Measurements from ENCODE around the gene GNAT1. TPM values are rescaled to one million over a fixed set of nuclear protein-coding genes. Genes with fewer than 3 reads are reported as not detected.

Gene GNAT1
- polyA plus RNA-seq, 1 donor from 2014 or later, result not detected

DNA sequence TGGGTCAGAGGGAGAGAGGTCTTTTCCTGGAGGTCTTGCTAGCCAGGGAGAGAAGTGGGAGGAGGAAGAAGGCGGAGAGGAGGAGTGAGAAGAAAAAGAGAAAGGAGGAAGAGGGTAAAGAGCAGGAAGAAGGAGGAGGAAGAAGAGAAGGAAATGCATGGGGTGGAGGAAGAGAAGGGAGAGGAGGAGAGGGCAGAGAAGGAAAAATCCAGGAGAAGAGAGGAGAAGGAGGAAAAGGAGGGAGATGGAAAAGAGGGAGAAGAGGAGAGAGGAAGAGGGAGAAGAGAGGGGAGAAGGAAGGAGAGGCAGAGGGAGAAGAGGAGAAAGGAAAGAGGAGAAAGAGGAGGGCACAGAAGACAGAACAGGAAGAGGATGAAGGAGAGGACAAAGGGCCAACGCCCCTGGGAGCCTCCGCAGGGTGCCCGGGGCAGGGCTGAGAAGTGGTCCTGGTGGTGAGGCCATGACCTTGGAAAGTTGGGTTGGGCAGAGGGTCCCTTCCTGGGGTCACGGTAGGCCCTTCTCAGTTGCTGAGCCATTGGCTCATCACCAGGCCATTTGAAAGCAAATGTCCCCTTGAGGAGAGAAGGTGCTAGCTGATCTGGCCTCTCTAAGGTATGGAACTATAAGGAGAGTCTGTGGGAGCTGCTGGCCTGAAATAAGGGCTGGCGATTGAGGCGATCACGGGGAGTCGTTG lies 37.5 kb upstream of the GNAT1 start:
- no peaks in the 10 kb centered on the region for H3K36me3 ChIP-seq (ENCODE audit: insufficient read depth, low read length)
- H3K9ac ChIP-seq (ENCODE audit: low read length), result peak overlapping the region; percentile 68
- H3K27me3 ChIP-seq (ENCODE audit: insufficient read depth, low read depth, low read length), result no peaks in the 10 kb centered on the region
- no peaks in the 10 kb centered on the region for H3F3A ChIP-seq (ENCODE audit: insufficient read depth, low read length, poor library complexity, severe bottlenecking)
- no peak overlapping the region for H3K4me2 ChIP-seq (ENCODE audit: low read length)
- H3K4me3 ChIP-seq (ENCODE audit: low read length), result peak overlapping the region; percentile 68
- H3K9me2 ChIP-seq (ENCODE audit: insufficient read depth, low read length), result no peaks in the 10 kb centered on the region
- peaks cover 15% of the 10 kb centered on the region for H3K79me2 ChIP-seq (replicated peaks; ENCODE audit: insufficient read depth, low read length)
- no peak overlapping the region for H3K27ac ChIP-seq (ENCODE audit: low read length)
- H4K20me1 ChIP-seq (ENCODE audit: insufficient read depth), result no peaks in the 10 kb centered on the region
- no peaks in the 10 kb centered on the region for H3K9me3 ChIP-seq (ENCODE audit: low read length)
- TF ChIP-seq TAF1 (IDR thresholded peaks at IDR 0.05; ENCODE audit: low read depth), result no peak
- no peak for TF ChIP-seq POLR2AphosphoS5 (IDR thresholded peaks at IDR 0.05)
- TF ChIP-seq, protein P1, sequence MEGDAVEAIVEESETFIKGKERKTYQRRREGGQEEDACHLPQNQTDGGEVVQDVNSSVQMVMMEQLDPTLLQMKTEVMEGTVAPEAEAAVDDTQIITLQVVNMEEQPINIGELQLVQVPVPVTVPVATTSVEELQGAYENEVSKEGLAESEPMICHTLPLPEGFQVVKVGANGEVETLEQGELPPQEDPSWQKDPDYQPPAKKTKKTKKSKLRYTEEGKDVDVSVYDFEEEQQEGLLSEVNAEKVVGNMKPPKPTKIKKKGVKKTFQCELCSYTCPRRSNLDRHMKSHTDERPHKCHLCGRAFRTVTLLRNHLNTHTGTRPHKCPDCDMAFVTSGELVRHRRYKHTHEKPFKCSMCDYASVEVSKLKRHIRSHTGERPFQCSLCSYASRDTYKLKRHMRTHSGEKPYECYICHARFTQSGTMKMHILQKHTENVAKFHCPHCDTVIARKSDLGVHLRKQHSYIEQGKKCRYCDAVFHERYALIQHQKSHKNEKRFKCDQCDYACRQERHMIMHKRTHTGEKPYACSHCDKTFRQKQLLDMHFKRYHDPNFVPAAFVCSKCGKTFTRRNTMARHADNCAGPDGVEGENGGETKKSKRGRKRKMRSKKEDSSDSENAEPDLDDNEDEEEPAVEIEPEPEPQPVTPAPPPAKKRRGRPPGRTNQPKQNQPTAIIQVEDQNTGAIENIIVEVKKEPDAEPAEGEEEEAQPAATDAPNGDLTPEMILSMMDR (IDR thresholded peaks at IDR 0.05; ENCODE audit: poor library complexity, severe bottlenecking), result no peak
- TF ChIP-seq SMC3 (conservative IDR thresholded peaks at IDR 0.05; ENCODE audit: poor library complexity), result no peak
- TF ChIP-seq EZH2 (IDR thresholded peaks at IDR 0.05; ENCODE audit: borderline replicate concordance, insufficient read depth, low read length, poor library complexity, severe bottlenecking), result no peak
- TF ChIP-seq MXI1 (conservative IDR thresholded peaks at IDR 0.05; ENCODE audit: poor library complexity, severe bottlenecking), result no peak
- TF ChIP-seq, protein P2, sequence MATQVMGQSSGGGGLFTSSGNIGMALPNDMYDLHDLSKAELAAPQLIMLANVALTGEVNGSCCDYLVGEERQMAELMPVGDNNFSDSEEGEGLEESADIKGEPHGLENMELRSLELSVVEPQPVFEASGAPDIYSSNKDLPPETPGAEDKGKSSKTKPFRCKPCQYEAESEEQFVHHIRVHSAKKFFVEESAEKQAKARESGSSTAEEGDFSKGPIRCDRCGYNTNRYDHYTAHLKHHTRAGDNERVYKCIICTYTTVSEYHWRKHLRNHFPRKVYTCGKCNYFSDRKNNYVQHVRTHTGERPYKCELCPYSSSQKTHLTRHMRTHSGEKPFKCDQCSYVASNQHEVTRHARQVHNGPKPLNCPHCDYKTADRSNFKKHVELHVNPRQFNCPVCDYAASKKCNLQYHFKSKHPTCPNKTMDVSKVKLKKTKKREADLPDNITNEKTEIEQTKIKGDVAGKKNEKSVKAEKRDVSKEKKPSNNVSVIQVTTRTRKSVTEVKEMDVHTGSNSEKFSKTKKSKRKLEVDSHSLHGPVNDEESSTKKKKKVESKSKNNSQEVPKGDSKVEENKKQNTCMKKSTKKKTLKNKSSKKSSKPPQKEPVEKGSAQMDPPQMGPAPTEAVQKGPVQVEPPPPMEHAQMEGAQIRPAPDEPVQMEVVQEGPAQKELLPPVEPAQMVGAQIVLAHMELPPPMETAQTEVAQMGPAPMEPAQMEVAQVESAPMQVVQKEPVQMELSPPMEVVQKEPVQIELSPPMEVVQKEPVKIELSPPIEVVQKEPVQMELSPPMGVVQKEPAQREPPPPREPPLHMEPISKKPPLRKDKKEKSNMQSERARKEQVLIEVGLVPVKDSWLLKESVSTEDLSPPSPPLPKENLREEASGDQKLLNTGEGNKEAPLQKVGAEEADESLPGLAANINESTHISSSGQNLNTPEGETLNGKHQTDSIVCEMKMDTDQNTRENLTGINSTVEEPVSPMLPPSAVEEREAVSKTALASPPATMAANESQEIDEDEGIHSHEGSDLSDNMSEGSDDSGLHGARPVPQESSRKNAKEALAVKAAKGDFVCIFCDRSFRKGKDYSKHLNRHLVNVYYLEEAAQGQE (IDR thresholded peaks at IDR 0.05; ENCODE audit: borderline replicate concordance), result no peak
- TF ChIP-seq EP300 (conservative IDR thresholded peaks at IDR 0.05; ENCODE audit: poor library complexity, severe bottlenecking), result no peak
- no peak for TF ChIP-seq RAD21 (conservative IDR thresholded peaks at IDR 0.05)
- H2AFZ ChIP-seq (ENCODE audit: low read depth, low read length), result no peak overlapping the region

DNA sequence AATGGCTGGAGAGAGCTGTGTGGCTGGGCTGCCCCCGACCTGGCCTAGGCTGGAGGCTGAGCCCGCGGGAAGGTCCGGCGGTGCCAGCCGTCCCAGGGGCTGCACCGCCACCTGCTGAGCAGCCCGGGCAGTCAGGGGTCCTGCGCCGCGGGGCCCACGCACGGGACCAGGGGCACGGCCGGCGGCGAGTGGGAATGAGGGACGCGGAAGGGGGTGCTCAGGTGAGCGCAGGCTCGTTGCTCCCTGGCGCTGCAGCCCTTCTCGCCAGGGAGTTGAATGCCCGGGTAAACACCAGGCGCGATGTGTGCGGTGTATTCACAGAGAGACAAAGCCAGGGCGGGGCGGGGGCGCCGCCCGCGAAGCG lies 37.0 kb upstream of the GNAT1 start:
- Histone ChIP-seq H2AFZ (ENCODE audit: low read depth, low read length) (no peak overlapping the region), H3K79me2 (replicated peaks; ENCODE audit: insufficient read depth, low read length) (peaks cover 15% of the 10 kb centered on the region), H3K27ac (ENCODE audit: low read length) (peak overlapping the region; percentile 24), H3F3A (ENCODE audit: insufficient read depth, low read length, poor library complexity, severe bottlenecking) (no peaks in the 10 kb centered on the region), H3K36me3 (ENCODE audit: insufficient read depth, low read length) (no peaks in the 10 kb centered on the region), H3K4me2 (ENCODE audit: low read length) (no peak overlapping the region), H3K9me3 (ENCODE audit: low read length) (no peaks in the 10 kb centered on the region), H3K9me2 (ENCODE audit: insufficient read depth, low read length) (no peaks in the 10 kb centered on the region), H3K4me3 (ENCODE audit: low read length) (peak overlapping the region; percentile 68), H4K20me1 (ENCODE audit: insufficient read depth) (no peaks in the 10 kb centered on the region), H3K9ac (ENCODE audit: low read length) (peak overlapping the region; percentile 68), H3K27me3 (ENCODE audit: insufficient read depth, low read depth, low read length) (no peaks in the 10 kb centered on the region)
- TF ChIP-seq EZH2 (IDR thresholded peaks at IDR 0.05; ENCODE audit: borderline replicate concordance, insufficient read depth, low read length, poor library complexity, severe bottlenecking), result no peak
- TF ChIP-seq SMC3 (conservative IDR thresholded peaks at IDR 0.05; ENCODE audit: poor library complexity), result peak; percentile 48
- peak; percentile 50 for TF ChIP-seq RAD21 (conservative IDR thresholded peaks at IDR 0.05)
- TF ChIP-seq TAF1 (IDR thresholded peaks at IDR 0.05; ENCODE audit: low read depth), result no peak
- no peak for TF ChIP-seq EP300 (conservative IDR thresholded peaks at IDR 0.05; ENCODE audit: poor library complexity, severe bottlenecking)
- TF ChIP-seq POLR2AphosphoS5 (IDR thresholded peaks at IDR 0.05), result no peak
- TF ChIP-seq MXI1 (conservative IDR thresholded peaks at IDR 0.05; ENCODE audit: poor library complexity, severe bottlenecking), result no peak
- TF ChIP-seq, protein P2 (IDR thresholded peaks at IDR 0.05; ENCODE audit: borderline replicate concordance), result no peak
- TF ChIP-seq, protein P1 (IDR thresholded peaks at IDR 0.05; ENCODE audit: poor library complexity, severe bottlenecking), result peak; percentile 51
